Stimulated activated CD4-positive, alpha-beta T cell treated with anti-CD3 and anti-CD28 coated beads, Interleukin-4, amount 100 ng/mL, for 1 hour (primary cell): ENCODE results near the gene SKIC3.

ENCODE experiments used
- DNase-seq: peaks from one replicate; pipeline ENCODE4 v3.0.0-alpha.2; 2020

SKIC3 gene

GRCh38 chr5:95554647-95555548 is at the start of gene SKIC3, which contains the start of gene ARSK:
Gene SKIC3, minus strand, starts transcription at chr5:95554977. Its CDS starts 7,827 bp downstream, at chr5:95547150.
Gene ARSK, plus strand, starts transcription at chr5:95555101. Its CDS starts 178 bp downstream, at chr5:95555279.
- DNase-seq = peak; percentile 86

DNA sequence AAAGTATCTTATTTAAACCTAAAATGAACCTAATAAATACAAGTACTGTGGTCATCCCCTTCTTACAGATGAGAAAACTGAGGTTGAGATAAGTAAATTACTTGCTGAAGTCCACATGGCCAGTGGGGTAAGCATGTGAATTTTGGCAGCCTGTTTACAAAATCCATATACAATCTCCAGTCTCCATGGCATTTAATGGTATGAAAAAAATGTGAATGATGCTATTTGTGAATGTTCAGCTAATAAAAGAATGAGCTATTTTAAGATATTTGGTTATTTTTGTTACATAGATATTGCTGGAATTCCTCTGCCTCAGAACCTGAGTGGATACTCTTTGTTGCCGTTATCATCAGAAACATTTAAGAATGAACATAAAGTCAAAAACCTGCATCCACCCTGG is 45.8 kb upstream of the SKIC3 start:
- DNase-seq = no peak

- no peak for DNase-seq
Measured at GRCh38 chr5:95599252-95599651, 44.5 kb upstream of the SKIC3 start.

DNA sequence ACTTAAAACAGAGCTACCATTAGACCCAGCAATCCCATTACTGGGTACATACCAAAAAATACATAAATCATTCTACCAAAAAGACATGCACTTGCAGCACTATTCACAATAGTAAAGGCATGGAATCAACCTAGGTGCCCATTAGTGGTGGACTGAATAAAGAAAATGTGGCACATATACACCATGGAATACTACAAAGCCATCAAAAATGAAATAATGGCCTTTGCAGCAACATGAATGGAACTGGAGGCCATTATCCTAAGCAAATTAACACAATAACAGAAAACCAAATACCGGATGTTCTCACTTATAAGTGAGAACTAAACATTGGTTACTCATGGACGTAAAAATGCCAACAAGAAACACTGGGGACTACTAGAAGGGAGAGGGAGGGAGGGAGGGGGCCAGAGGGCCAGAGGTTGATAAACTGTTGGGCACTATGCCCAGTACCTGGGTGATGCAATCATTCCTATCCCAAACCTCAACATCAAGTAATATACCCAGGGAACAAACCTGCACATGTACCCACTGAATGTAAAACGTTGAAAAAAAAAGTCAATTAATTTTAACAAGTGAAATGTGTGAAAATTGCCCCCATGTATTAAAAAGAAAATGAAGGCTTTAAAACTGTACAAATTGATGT is 40.6 kb upstream of the SKIC3 start:
- no peak for DNase-seq

DNA sequence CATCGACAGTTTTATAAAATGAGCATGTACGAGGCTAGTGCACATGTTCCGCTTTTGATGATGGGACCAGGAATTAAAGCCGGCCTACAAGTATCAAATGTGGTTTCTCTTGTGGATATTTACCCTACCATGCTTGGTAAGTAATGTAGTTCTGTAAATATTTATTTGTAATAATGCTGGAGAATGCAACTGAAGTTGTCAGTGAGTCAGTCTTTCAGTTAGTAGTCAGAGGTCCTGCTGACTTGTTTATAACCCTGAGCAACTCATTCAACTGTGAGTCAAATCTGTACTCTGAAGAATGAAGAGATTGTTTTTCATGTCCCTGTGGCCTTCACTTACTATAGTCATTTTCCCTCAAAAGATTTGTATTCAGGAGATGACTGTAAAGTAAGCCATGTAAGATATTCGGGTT is 36.7 kb upstream of the SKIC3 start:
- no peak for DNase-seq

DNA sequence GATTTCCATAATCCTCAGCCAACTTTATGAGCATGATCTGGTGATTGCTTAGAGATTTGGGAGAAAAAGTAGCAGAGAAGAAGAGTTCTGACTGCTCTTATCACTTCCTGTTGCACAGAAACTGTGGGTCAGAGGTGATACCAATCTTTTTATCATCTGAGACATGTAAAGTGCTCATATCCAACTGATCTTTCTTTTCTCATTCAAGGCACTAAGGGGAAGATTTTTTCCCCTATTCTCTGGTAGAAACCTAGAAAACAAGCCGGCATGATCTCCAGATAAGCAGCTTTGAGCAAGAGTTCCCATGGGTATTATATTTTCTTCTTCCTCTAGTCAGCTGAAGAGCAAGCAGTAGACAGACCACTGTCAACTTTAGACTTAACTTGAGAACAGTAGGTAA is 36.1 kb upstream of the SKIC3 start:
- no peak for DNase-seq

DNA sequence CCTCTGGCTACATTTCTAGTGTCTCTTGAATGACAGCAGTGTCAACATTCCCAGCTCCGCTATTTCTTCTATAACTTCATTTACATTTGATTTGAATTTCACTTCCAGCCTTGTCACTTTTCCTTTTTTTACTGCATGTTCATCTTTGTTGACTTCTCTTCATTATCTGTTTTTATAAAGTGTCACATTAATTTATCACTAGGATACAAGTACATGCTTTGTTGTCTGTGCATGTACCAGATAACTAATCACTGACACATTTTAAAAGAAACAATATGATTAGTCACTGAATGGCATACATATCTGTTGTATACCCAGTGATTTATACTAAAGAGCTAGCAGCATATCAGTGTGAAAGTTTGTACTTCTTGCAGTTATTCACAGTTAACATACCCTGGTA is 29.2 kb upstream of the SKIC3 start:
- DNase-seq = no peak

GRCh38 chr5:95581576-95581975 is 26.8 kb upstream of the SKIC3 start:
- DNase-seq = no peak

DNA sequence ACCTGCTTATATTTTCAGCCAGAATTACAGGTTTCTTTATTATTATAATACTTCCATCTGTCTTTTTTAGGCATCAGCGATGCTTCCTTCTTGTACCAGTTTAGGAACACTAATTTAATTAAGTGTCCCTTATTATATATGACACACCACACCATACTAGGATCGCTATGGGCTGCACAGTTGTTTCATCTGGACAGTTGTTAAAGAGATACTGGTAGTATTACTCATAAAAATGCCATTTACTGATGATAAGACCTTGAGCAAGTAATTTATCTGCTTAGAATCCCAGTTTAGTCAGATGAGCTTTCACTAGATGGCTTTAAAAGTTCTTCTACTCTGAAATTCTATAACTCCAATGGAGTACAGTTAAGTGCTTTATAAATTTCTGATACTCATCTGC is 17.2 kb upstream of the SKIC3 start:
- DNase-seq = no peak

DNA sequence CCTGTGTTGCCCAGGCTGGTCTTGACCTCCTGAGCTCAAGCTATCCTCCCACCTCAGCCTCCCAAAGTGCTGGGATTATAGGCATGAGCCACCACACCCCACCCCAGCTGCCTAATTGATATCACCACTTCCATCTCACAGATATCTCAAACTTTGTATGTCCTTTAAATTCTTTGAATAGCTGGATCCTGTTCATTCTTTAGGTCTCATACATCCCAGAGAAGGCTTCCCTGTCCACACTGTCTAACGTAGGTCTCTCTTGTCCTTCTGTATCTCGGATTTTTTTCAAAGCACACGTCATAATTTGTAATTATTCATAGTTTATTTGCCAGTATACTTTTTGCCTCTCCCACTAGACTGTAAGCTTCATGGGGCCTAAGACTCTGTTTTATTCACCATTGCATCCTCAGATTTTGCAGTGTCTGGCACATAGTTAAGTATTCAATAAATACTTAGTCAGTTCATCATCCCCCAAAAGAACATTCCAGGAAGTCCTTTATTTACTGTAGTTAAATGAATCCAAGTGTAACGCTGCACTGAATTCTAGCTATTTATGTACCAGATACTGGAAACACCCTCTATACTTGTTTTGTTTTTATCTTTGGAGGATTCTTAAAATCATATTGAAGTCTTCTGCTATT is 10.6 kb upstream of the SKIC3 start:
- no peak for DNase-seq

GRCh38 chr5:95564450-95564849 is 9.7 kb upstream of the SKIC3 start:
- no peak for DNase-seq

- no peak for DNase-seq
Measured at GRCh38 chr5:95563367-95563766, 8.6 kb upstream of the SKIC3 start.

GRCh38 chr5:95562282-95562681 is 7.5 kb upstream of the SKIC3 start:
- DNase-seq = no peak

DNA sequence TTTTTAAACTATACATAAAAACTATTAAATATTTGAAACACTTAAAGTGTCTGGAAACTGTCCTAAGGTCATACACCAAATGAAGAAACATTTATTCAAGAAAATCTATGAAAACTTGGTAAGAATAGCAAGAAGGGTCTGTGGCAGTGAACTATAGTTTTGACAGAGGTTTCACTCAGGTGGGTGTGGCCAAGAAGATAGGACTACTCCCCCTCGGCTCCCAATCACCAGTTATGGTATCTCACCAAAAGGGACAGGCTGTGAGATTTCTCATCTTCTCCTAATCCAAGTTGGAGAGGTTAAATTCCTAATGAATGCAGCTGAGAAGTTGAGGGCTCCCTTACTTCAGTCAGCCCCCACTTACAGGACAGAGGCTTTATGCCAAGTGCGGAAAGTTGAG is 3.1 kb upstream of the SKIC3 start:
- no peak for DNase-seq

DNA sequence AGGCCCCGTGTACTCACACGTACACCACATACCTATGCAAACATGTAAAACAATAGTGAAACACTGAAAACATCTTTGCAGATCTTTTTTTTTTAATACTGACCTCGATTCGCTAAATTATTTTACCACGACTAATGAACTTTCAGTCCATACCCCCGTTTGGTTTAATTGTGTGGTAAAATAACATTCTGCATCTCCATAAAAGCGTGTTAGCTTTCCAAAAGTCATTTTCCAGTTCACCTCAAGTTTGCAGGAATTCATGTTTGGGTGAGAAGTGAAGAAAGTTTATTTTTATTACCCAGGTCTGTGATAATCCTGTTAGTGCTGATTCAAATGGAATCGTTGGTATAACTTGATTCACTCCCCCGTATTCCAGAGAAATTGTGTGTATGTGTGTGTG is 776 bp upstream of the SKIC3 start:
- DNase-seq = no peak

GRCh38 chr5:95554331-95554646 is 488 bp downstream of the SKIC3 start:
- DNase-seq = no peak

DNA sequence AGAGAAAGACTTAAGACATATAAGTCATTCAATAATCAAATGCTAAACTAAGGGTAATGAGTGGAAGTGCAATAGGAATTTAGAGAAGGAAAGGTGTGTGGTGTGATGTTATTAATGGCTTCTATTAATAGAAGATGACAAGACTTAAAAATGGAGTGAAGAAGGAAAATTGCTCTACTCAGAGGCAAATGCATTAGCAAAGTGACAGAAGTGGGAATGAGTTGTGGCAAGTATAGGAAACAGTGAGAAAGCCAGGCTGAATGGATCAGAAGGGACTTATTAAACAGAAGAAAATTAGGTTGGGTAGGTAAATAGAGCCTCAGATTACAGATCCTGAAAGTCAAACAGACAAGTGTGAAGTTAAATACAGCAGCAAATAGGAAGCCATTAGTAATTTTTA is 5.7 kb downstream of the SKIC3 start:
- DNase-seq = no peak

- no peak for DNase-seq
Measured at GRCh38 chr5:95543017-95543705, 11.6 kb downstream of the SKIC3 start.

- no peak for DNase-seq
Measured at GRCh38 chr5:95537501-95537900, 17.3 kb downstream of the SKIC3 start.

GRCh38 chr5:95533761-95534160 is 21.0 kb downstream of the SKIC3 start:
- DNase-seq = no peak

DNA sequence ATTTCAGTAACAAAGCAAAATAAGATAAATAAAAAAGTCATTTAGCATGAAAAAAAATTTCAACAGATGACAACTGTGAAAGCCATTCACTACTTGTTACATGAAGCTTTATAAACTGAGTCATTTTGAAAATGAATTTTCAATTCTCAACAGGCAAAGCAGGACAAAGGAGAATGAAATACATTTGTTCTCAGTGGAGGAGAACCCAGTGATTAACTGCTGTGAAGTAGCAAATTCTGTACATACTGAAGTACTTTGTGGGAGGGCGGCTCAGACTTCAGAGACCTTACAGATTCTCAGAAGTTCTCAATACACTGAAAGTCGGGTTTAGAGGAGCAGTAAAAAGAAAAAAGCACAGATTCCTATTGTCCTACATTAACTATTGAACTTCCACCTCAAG is 21.7 kb downstream of the SKIC3 start:
- DNase-seq = no peak

- DNase-seq = no peak
Measured at GRCh38 chr5:95532415-95532814, 22.4 kb downstream of the SKIC3 start.

- DNase-seq = no peak
Measured at GRCh38 chr5:95531491-95531890, 23.3 kb downstream of the SKIC3 start.
